ENCODE data around the gene YARS2.
"Not testable (repeated sequence)": the region's sequence is repeated elsewhere in the genome, so short reads cannot be mapped to it uniquely, and the experiment has no call there.

The YARS2 gene

GRCh38 chr12:32743264-32743663 lies 12.4 kb downstream of the YARS2 start:
- DNase-seq: no peak

DNA sequence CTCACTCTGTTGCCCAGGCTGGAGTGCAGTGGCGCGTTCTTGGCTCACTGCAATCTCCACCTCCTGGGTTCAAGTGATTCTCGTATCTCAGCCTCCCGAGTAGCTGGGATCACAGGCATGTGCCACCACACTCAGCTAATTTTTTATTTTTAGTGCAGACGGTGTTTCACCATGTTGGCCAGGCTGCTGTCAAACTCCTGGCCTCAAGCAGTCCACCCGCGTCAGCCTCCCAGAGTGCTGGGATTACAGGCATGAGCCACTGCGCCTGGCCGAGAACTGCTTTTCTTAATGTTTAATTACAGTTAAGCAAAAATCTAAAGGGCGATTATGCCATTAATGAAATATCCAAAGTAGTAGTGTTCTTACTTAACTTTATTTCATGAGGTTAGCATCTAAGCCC lies 13.6 kb downstream of the YARS2 start:
- no peak for DNase-seq

DNA sequence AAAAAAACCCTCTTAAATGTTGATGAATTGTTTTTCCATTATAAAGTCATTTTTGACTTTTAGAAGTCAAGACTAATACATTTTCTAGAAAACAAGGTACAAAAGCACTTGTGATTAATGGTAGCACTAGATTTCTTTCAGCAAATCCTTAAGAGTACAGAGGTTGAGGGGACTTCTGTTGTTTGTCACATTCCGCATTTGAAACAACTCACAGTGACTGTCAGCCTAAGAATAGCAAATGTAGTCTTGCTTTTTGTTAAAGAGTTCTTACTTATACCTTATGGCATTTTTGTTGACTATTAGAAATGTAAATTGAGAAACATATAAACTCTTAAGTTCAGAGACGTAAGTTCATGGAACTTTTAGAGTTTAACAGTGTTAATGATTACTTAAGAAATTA lies 16.4 kb downstream of the YARS2 start:
- DNase-seq: no peak

GRCh38 chr12:32737715-32738114 lies 18.0 kb downstream of the YARS2 start:
- no peak for DNase-seq

GRCh38 chr12:32736445-32736844 lies 19.3 kb downstream of the YARS2 start:
- DNase-seq: no peak

- DNase-seq: no peak
Measured at GRCh38 chr12:32734952-32735351, 20.7 kb downstream of the YARS2 start.

- DNase-seq: no peak
Measured at GRCh38 chr12:32727237-32727636, 28.5 kb downstream of the YARS2 start.

GRCh38 chr12:32726286-32726685 lies 29.4 kb downstream of the YARS2 start:
- DNase-seq: no peak

DNA sequence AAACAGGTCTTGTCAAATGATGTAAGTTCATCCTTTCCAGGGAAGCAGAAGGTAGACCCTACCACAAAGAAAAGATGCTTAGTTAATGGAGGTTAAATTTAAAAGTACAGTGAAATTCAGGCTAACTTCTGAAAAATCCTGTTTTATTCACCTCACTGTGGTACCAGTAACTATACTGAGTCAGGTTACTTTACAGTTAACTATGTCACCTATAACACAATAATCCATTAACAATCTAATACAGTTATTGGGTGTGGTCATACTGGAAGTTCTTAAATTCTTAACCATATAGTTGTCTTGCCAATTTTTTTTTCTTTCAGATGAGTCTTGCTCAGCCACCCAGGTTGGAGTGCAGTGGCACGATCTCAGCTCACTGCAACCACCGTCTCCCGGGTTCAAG lies 30.4 kb downstream of the YARS2 start:
- DNase-seq: not testable (repeated sequence)

DNA sequence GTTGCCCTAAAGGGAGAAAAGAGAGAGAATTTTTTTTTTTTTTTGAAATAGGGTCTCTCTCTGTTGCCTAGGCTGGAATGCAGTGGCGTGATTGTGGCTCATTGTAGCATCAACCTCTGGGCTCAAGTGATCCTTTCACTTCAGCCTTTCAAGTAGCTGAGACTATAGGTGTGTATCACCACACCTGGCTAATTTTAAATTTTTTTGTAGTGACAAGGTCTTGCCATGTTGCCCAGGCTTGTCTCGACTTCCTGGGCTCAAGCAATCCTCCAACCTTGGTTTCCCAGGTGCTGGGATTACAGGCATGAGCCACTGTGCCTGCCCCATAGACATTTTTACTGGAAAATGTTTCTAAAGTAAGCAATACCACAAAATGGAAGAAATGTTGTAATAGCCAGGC lies 36.8 kb downstream of the YARS2 start:
- DNase-seq: no peak

- no peak for DNase-seq
Measured at GRCh38 chr12:32714772-32715171, 40.9 kb downstream of the YARS2 start.

- DNase-seq: no peak
Measured at GRCh38 chr12:32708926-32709325, 46.8 kb downstream of the YARS2 start.

DNA sequence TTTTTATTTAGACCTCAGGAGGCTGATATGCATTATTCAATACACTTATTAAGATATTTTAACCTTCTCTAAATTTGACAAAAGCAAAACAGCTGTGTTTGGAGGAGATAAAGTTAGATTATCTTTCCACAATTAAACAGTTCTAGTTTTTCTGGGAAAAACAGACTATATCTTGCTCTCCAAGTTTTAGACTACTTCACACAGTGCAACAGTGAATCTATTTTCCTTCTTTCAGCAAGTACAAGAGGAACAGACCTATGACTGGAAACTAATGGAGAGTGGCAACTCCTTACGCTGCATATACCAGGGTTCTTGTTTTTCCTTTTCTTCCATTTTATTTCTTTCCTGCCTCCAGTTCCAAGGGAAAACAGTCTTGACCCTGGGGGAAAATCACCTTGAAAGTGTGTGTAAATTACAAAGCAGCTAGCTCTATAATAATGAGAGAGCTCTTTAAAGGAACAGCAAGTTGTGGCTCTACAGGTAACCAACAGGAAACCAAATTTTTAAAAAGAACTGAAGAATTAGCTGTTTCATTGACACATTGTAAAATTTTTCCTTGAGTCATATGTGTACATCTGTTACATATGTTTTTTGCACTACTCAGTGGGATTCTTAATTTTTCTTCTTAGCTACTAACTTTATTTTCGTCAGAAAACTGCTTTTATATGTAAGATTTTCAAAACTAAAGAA lies 49.2 kb downstream of the YARS2 start:
- DNase-seq: no peak

DNA sequence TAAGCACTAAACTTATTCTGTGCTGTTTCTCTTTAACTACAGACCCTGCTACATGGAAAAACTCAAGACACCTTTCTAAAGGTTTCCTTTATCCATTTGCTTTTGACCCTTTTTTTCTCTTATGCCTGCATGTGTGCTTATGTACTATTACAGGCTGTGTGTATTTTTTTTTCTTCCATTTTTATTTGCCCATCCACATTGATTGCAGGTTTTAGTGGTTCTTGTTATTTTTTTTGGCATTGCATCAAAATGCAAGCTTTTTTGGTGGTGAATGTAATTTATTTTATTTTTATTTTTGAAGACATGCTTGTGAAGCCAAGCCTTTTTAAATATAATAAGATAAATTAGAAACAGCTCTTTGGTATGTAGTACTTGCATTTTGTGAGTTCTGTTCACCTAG lies 49.9 kb downstream of the YARS2 start:
- no peak for DNase-seq

GRCh38 chr12:32702946-32703345 lies 52.8 kb downstream of the YARS2 start:
- DNase-seq: no peak

DNA sequence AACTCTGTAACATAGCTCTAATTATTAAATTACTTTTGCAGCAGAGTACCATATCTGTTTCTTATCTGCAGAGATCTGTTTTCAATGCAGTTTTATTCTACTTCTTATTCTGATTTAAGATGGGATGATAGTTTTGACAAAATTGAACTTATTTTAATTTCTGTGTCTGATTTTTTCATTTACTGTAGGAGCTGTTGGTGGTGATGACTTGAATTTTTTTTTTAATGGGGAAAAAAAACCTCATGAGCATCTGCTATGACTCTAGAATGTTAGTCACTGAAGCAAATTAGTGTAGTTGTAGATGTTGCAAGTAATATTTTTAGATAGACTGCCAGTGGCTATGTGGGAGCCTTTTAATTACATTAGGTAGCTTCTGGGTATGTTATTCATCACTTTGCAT lies 53.2 kb downstream of the YARS2 start:
- DNase-seq: no peak

GRCh38 chr12:32699437-32699836 lies 56.3 kb downstream of the YARS2 start:
- DNase-seq: not testable (repeated sequence)

DNA sequence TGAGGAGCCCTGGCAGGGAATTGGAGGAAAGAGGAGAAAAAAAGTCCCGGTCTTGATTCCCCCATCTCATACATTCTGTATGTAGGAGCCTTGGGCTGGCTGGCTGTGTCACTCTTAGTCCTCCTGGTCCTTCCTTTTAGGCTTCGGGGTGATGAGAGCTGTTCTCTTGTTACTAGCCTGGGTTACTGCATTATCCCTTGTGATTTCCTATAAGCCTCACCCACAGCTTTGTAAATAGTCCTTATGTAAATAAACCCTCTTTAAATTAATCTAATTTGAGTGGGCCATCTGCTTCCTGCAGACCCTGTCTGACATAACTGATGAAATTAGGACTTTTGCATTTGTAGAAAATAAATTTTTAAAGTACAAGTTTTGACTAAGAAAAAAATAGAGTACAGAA lies 57.4 kb downstream of the YARS2 start:
- no peak for DNase-seq

DNA sequence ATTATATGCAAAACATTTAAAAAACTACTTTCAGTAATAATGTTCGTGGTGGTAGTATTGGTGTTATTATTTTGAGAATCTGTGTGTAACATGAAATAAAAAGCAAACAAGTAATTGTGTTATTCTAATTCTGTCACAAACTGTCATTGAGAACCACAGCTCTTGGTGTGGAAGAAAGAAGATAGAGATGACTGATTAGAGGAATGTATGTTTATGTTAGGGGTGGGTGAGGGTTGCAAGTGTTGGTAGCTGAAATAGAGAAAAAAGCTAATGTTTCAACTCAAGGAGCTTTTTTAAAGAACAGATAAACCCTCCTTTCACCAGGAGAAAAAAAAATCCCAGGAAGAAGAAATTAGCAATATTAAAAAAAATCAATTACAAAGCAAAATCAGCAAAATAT lies 58.3 kb downstream of the YARS2 start:
- DNase-seq: no peak
